GM12875 (cell line): Measurements from ENCODE around the gene TPM1.
"Not testable (repeated sequence)": the region's sequence is repeated elsewhere in the genome, so short reads cannot be mapped to it uniquely, and the experiment has no call there.

Source experiments
- H3K4me3 ChIP-seq: one replicate; pipeline ENCODE4 v1.5.1; 2011; ENCODE audit warnings: low read depth, low read length, control low read depth
- TF ChIP-seq, protein P1 (sequence below): IDR thresholded peaks from 2 replicates; pipeline ENCODE4 v1.5.1; 2011; ENCODE audit warnings: low read depth, mild to moderate bottlenecking, control low read depth, inconsistent platforms, low read length, moderate library complexity, borderline replicate concordance; ENCODE audit not compliant: insufficient read depth

The TPM1 gene

DNA sequence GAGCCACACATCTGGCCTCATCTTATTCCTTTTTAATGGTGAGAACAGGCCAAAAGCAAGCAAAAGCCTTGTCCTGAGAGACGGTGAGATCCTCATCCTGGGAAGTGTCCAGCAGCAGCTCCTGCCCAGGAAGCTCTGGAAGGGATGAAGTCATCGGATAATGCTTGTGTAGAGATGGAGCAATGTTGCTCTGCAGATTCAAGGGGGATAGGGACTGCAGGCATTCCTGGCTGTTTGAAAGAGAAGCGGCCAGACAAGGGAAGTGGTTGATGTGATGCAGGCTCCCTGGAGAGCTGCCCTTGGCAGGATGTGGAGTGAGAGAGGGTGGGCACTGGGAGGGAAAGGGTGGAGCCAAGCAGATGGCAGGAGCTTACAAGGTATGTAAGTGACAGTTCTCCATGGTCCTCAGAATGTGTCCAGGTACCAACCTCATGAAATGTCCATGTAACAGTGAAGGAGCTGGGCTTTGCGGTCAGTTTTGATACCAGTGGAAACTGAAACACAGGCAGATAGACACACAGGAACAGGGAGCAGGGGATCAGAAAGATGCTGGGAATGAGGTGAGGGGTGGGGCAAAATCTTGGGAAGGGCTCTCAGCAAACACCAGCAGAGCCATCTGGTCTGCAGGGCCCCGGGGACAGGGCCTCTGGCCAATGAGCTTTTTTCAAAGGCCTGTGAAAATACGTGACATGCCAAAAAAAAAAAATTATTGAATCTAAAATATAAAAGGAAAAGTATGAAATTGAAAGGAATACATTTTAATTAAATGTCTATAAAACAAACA lies 46.9 kb downstream of the TPM1 start:
- H3K4me3 ChIP-seq = no peak overlapping the region
- TF ChIP-seq, protein P1, sequence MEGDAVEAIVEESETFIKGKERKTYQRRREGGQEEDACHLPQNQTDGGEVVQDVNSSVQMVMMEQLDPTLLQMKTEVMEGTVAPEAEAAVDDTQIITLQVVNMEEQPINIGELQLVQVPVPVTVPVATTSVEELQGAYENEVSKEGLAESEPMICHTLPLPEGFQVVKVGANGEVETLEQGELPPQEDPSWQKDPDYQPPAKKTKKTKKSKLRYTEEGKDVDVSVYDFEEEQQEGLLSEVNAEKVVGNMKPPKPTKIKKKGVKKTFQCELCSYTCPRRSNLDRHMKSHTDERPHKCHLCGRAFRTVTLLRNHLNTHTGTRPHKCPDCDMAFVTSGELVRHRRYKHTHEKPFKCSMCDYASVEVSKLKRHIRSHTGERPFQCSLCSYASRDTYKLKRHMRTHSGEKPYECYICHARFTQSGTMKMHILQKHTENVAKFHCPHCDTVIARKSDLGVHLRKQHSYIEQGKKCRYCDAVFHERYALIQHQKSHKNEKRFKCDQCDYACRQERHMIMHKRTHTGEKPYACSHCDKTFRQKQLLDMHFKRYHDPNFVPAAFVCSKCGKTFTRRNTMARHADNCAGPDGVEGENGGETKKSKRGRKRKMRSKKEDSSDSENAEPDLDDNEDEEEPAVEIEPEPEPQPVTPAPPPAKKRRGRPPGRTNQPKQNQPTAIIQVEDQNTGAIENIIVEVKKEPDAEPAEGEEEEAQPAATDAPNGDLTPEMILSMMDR = no peak

DNA sequence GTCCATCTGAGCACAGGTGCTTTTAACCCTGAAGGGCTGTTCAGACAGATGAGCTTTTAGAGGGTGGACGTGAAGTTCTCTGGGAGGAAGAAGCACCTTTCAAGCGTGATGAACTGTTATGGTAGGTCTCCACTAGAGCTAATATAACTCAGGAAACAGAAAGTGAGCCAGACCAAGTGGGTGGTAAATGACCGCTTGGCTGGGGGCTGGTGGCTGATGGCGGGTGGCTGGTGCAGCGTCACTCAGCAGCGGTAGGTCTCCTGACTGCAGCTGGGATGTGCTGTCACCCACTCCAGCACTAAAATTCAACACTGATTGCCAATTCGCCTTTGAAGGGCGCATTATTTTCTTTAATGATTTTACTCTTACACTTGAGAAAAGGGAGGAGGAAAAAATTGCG lies 47.9 kb downstream of the TPM1 start:
- no peak overlapping the region for H3K4me3 ChIP-seq
- TF ChIP-seq, protein P1 = no peak

DNA sequence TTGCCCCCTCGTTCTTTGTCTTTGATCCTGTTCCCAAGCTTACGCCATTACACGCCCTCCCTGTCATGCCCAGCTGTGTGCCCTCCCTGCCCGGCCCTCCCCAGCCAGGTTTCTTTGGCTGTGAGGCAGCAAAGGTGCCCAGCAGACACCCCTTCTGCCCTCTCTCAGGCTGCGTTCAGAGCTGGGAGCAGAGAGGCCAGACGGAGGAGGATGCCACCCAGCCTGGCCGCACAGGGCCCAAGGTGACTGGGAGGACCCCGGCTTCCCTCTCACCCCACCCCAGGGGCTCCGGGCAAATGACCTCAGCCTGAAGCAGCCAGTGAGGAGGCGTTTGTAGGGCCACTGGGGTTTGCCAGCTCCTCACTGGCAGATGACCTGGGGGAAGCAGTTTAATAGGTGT lies 48.3 kb downstream of the TPM1 start:
- TF ChIP-seq, protein P1 = no peak

DNA sequence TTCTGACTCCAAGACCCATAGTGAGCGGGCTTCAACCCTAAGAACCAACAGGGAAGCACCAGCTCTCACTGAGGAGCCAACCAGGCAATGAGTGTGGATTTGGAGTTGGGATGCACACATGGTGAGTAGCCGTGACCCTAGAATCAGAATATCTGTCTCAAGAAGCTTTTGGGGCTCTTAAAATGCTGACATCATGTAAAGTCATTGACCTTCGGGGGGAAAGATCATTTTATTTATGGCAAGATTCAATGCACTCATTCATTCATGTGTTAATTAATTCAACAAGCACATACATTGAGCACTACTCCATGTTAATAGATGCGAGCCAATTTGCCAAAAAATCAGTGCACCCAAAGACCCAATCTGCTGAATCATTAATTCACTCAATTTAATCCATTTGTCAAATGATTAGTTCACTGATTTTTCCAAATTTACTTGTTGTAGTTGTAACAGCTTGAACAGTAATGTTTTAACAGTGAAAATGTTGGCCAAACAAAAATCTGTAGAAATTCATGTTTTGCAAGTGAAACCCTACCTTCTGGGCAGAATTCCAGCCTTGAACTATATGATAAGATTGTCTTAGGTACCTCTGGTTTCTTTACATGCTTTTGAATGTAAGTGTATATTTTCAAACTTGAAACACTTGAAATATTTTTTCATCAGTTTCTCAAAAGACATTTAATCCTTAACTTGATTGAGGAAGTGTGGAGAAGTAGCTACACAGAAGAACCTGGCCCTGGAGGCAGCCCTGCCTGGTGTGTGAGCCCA lies 49.3 kb downstream of the TPM1 start:
- TF ChIP-seq, protein P1 = no peak
- H3K4me3 ChIP-seq = no peak overlapping the region

More for the DNA sequence above, 48.3 kb downstream of the TPM1 start:
- no peak overlapping the region for H3K4me3 ChIP-seq

DNA sequence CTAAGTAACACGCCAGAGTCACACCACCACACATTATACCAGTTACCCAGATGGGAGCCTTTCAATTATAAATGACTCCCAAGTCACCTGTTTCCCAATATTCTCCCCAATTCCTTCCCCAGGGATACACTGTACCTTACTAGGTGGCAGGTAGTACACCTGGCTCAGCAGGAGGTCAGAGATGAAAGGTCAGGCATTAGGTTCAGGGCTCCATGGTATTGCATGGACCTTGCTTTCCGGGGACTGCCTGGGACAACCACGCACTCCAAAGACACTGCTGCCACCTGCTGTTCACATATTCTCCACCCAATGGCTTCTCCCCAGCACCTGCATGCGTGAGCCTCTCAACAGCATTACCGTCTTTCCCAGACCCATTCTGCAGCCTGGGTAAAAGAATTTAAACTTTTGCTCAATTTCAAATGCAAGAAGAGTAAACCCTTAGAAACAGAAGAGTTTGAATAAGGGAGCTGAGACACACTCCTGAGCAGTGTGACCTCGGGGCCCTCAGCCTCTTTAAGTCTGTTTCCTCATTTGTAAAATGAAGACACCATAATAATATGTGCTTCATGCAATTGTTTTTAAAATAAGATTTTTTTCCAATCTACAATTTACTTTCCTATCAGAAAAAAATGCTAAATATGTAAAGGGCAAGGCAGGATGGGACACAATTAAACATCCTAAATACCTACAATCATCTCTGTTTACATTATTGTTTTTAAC lies 51.1 kb downstream of the TPM1 start:
- H3K4me3 ChIP-seq = no peak overlapping the region
- TF ChIP-seq, protein P1 = peak; percentile 86

DNA sequence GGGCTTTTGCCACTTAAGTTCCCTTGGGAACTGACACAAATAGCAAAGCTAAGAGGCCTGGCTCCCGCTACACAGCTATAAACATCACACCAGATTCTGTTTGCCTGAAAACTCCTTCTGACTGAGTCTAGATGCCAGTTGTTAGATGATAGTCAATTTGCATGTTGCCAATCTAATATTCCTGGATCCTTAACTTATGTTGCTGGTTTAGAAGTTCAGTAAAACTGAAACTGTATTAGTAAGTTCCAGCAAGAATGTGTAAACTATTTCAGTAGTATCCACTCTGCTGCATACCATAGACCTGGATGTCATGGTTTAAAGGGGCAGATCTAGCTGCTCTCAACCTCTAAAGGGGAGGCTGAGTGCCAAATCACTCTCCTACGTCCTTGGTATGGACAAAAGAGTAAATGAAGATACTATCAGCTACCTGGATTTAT lies 52.0 kb downstream of the TPM1 start:
- TF ChIP-seq, protein P1 = no peak
- no peak overlapping the region for H3K4me3 ChIP-seq

DNA sequence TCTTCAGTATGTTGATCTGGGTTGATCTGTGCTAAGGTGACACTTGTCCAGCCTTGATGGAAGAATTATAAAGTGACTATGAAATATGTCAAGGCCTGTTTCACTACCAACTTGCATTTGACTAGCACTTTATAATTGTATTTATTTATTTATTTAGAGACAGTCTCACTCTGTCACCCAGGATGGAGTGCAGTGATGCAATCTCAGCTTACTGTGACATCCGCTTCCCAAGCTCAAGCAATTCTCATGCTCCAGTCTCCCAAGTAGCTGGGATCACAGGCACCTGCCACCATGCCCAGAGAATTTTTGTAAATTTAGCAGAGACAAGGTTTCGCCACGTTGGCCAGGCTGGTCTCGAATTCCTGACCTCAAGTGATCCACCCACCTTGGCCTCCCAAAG lies 53.6 kb downstream of the TPM1 start:
- H3K4me3 ChIP-seq = no peak overlapping the region
- TF ChIP-seq, protein P1 = no peak

DNA sequence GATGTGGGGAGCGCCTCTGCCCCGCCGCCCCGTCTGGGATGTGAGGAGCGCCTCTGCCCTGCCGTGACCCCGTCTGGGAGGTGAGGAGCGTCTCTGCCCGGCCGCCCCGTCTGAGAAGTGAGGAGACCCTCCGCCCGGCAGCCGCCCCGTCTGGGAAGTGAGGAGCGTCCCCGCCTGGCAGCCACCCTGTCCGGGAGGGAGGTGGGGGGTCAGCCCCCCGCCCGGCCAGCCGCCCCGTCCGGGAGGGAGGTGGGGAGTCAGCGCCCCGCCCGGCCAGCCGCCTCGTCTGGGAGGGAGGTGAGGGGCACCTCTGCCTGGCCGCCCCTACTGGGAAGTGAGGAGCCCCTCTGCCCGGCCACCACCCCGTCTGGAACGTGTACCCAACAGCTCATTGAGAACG lies 56.4 kb downstream of the TPM1 start:
- H3K4me3 ChIP-seq = not testable (repeated sequence)

DNA sequence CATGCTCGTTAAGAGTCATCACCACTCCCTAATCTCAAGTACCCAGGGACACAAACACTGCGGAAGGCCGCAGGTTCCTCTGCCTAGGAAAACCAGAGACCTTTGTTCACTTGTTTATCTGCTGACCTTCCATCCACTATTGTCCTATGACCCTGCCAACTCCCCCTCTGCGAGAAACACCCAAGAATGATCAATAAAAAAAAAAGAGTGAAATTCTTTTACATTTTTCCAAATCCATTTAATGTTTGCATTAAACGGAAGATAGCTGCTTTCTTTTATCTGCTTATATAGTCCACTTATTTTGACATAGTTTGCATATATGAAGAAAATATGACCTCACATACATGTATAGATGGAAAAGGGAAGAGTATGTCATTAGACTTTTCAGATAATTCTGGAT lies 57.0 kb downstream of the TPM1 start:
- H3K4me3 ChIP-seq = not testable (repeated sequence)
